Spleen (tissue), 7 donors: ENCODE measurements around the gene DST.

ENCODE experiments used
- CTCF ChIP-seq, 11 experiments: fragments of 200-600 bp in 7 of 11; fragments of 450-650 bp in 4 of 11; sonication (generic) in 4 of 11; IDR thresholded peaks in 8 of 11; conservative IDR thresholded peaks in 3 of 11; 1 replicate in 7 of 11; 2 replicates in 4 of 11; pipeline versions ENCODE4 v1.4.0 to v1.8.0; 2016 to 2021; ENCODE audit warnings: antibody characterized with exemption in 11 of 11, inconsistent platforms in 4 of 11, mild to moderate bottlenecking in 1 of 11
- POLR2A ChIP-seq, 3 donors: fragments of 450-650 bp; IDR thresholded peaks; one replicate each; pipeline ENCODE4 v1.5.1; 2017; ENCODE audit warnings: antibody characterized with exemption in 3 of 3, mild to moderate bottlenecking in 1 of 3
- POLR2AphosphoS5 ChIP-seq, 3 donors: sonication (generic); formaldehyde crosslinking; IDR thresholded peaks; one replicate each; pipeline ENCODE4 v1.5.1; 2017; ENCODE audit warnings: antibody characterized with exemption in 3 of 3
- donor health status: DM: no; HTN: no; CAD: no; lungs with moderate emphysema.
- donor health status: DM: no; HTN: no; CAD: no.
- donor health status: DM: no; HTN: no; CAD: no.

- TF ChIP-seq CTCF (IDR thresholded peaks at IDR 0.05 in 8 of 11, conservative IDR thresholded peaks at IDR 0.05 in 3 of 11) = no peak
- no peak for TF ChIP-seq POLR2AphosphoS5 (IDR thresholded peaks at IDR 0.05)
- no peak for TF ChIP-seq POLR2A (IDR thresholded peaks at IDR 0.05)
Measured at GRCh38 chr6:56497240-56497639, 145.4 kb downstream of the DST start.
